Head of caudate nucleus (tissue), 42 donors: Measurements from ENCODE around the gene ZMYND8.
"Not testable (repeated sequence)": the region's sequence is repeated elsewhere in the genome, so short reads cannot be mapped to it uniquely, and the experiment has no call there.

Experiments
- DNase-seq, 42 donors: peaks; one replicate each; pipeline versions ENCODE4 v3.0.0 to v3.0.0-alpha.2; 2020 to 2021; ENCODE audit warnings: mixed read lengths in 7 of 42
- intact Hi-C: fragments of 100-400 bp; cut with DNase I; formaldehyde crosslinking; loops from one replicate; pipeline ENCODE4 v1.15.0; 2022

The ZMYND8 gene

DNA sequence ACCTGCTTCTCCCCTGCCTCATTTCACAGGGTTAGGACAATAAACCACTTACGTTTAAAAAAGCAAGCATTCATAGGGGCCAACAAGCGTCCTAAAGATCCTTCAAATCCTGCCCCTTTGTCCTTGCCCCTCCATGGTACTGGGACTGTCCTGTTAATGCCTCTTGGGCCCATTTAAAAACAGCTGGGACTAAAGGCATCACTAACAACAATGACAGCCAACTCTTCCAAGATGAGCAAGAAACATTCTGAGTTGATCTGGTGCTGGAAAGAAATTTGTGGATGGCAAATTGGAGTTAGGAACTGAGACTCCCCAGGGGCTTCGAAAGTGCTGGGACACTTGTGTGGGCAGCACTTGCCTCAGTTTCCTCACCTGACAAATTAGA, 93.4 kb downstream of the ZMYND8 start:
- DNase-seq: no peak
- intact Hi-C loops: no loop called here

DNA sequence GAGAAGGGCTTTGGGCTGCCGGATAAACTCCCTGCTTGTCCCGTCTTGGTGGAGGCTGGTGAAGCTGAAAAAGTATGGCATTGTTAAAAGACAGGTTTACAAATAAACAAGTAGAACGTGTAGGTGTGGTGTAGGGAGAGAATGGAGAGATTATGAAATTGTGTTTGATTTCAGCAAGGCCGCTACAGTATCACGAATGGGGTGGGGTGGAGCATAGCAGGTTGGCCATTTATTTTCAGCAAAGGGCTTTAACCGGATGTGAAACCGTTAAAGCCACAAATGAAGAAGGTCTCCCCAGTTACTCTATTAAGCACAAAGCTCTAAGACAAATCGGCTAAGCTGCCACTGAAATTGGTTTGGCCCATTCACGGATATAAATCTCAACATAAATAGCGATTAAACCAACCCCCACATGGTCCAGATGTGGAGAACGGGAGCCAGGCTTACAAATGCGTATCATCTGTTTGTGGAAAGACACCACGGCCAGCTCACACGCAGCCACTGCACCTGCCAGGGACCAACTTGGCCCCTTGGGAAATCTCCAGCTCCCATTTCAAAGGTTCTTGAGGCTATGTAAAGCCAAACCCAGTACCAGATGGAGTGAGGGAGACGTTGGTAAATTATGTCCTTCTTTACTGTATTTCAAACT, 94.0 kb downstream of the ZMYND8 start:
- DNase-seq: no peak
- intact Hi-C loops: no loop called here

DNA sequence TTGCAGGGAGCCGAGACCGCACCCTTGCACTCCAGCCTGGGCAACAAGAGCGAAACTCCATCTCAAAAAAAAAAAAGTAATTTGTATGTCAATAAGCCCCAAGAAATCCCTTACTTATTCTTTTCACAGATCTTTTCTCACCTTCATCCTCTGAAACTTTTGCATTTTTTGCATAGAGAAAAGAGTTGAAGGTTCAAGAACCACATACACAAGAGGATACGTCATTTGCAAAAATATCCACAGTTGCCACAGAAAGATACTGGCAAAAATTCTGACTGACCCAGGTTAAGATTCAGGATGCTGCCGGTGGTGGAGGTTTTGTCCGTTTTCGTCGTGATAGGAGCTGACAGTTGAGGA, 94.5 kb downstream of the ZMYND8 start:
- intact Hi-C loops: no loop called here
- DNase-seq: no peak

DNA sequence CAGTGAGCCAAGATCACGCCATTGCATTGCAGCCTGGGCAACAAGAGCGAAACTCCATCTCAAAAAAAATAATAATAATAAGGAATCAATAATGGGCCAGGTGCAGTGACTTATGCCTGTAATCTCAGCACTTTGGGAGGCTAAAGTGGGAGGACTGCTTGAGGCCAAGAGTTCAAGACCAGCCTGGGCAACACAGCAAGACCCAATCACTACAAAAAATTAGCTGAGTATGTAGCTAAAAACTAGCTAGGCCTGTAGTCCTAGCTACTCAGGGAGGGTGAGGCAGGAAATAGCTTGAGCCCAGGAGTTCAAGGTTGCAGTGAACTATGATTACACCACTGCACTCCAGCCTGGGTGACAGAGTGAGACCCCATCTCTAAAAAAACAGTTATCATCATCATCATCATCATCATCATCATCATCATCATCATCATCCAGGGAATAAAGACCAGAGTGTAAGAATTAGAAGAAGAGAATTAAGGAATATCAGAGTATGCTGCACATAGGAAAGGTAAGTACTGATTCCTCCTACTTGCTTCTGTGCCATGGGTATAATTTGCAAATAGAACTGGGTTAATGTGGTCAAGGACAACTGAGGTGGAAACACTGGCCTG, 95.2 kb downstream of the ZMYND8 start:
- intact Hi-C loops: not testable (repeated sequence)

GRCh38 chr20:47260540-47261126, 95.9 kb downstream of the ZMYND8 start:
- DNase-seq, intact Hi-C loops: not testable (repeated sequence)

More for the DNA sequence above, 95.2 kb downstream of the ZMYND8 start:
- not testable (repeated sequence) for DNase-seq

DNA sequence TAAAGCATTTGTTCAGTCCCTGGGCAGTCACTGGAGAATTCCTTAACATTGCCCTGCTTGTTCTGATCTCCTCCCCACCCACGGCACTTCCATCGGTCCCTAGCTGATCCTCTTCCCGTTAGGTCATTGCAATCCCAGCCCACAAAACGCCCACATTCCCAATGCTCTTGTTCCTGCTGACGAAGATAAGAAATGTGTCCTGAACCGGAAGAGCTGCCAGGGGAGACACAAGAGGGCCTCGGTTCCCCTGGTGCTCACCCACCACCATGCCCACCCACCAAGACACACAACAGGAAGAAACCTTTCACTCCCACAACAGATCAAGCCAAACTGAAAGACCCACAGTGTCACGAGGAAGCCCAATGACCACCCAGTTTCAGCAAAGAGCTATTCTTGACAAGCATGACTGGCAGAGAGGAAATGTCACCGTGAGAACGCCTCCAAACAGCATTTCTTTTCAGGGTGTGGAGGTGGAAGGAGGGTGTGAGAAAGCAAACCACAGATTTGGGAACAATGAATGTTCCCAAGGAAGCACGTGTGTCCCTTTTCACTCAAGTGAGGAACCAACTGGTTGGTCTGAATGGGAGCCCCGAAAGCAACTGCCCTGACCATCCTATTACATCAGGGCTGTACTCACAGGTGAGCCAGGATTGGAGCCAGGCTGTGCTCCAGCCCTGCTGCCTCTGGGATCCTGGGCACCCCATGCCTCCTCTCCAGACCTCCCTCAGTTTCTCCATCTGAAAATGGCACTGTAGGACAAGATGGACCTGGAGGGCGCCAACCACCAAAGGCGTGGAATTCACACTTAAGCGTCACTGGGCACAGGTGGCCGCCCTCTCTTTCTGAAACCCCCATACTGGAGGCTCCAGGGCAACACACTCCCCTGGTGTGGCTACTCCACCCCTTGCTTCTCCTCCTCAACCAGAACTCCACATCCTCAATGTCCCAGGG, 97.5 kb downstream of the ZMYND8 start:
- peak in 16 of 42 donors; percentile 19 to 69 (median 42) for DNase-seq
- intact Hi-C loops: no loop called here

GRCh38 chr20:47257771-47258170, 98.7 kb downstream of the ZMYND8 start:
- intact Hi-C loops: no loop called here
- no peak for DNase-seq

GRCh38 chr20:47257256-47257655, 99.2 kb downstream of the ZMYND8 start:
- intact Hi-C loops: no loop called here
- DNase-seq: no peak

- DNase-seq: no peak
- intact Hi-C loops: no loop called here
Observed at GRCh38 chr20:47256668-47257236, 99.7 kb downstream of the ZMYND8 start.

- peak in 15 of 42 donors; percentile 17 to 81 (median 44) for DNase-seq
- intact Hi-C loops: no loop called here
Observed at GRCh38 chr20:47253872-47254271, 102.6 kb downstream of the ZMYND8 start.

GRCh38 chr20:47252879-47253307, 103.6 kb downstream of the ZMYND8 start:
- no peak for DNase-seq
- intact Hi-C loops: no loop called here

- DNase-seq: no peak
- intact Hi-C loops: no loop called here
Observed at GRCh38 chr20:47251154-47252020, 105.1 kb downstream of the ZMYND8 start.

- DNase-seq: no peak
- intact Hi-C loops: no loop called here
Observed at GRCh38 chr20:47250360-47250759, 106.1 kb downstream of the ZMYND8 start.

DNA sequence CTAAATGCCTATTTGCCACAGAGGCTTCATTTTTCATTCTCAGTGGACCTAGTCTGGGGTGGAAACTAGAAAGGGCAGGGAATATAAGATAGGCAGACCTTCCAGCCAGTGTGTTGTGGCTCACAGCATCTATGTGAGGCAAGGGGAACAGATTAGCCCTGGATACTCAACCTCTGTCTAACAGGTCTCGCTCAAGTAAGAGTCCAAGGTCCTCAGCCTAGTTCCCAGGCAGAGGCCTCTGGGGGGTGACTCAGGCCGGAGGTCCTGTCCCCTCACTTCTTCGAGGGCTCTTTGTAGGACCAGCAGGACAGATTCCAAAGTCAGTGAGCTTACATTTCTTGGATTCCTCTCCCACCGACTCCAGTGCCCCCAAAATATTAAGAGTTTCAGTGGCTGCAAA, 106.6 kb downstream of the ZMYND8 start:
- intact Hi-C loops: no loop called here
- no peak for DNase-seq

DNA sequence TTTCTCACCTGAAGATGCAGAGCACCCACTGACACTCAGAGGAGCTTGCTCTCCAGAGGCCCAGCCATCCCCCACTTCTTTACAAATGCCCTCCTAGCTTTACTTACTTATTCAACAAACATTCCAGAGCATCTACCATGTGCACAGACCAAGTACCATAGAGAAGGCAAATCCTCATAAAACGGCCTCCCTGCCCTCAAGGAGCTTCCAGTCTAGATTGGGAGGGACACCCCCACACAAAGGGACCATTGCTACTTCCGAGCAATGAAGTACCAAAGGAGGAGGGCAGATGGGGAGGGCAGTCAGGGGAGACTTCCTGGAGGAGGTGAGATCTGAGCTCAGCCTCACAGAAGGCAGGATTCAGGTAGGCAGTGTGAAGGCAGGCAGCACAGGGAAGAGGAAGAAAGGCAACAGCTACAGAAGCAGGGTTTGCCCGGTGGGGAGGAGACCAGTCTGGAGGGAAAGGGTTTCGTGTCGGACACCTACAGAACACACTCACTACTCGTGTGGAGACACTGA, 108.0 kb downstream of the ZMYND8 start:
- intact Hi-C loops: no loop called here
- DNase-seq: no peak

DNA sequence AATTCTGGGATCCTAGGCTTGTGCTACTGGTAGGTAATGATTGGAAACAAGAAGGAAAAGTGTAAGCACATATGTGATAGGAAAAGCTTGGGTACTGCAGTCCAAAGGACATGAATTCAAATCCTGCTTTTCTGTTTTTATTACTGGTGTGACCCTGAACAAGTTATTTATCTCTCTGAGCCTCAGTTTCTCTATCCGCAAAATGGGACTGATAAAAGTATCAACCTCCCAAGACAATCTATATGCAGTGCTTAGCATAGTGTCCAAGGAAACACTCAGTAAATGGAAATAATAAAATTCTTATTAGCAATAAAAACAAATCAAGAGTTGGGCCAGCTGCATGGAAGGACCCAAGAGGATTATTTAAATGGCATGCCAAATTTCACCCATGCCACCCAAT, 108.5 kb downstream of the ZMYND8 start:
- intact Hi-C loops: no loop called here

GRCh38 chr20:47246061-47246777, 110.3 kb downstream of the ZMYND8 start:
- intact Hi-C loops: no loop called here
- DNase-seq: no peak

More for the DNA sequence above, 108.5 kb downstream of the ZMYND8 start:
- no peak for DNase-seq
